Tibial nerve (tissue), 4 donors: ENCODE results near the gene FAM20A. TPM values are rescaled to one million over a fixed set of nuclear protein-coding genes. Genes with fewer than 3 reads are reported as not detected.

Experiments used
- DNase-seq, 2 donors: peaks; one replicate each; pipeline ENCODE4 v3.0.0-alpha.2; 2019; ENCODE audit warnings: low spot score in 2 of 2
- H3K27ac ChIP-seq, 4 donors: fragments of 200-600 bp; sonication (generic) in 3 of 4; one replicate each; pipeline ENCODE4 v1.5.1; 2017 to 2019; ENCODE audit warnings: mild to moderate bottlenecking in 1 of 4
- H3K27me3 ChIP-seq, 2 donors: fragments of 200-600 bp; sonication (generic) in 1 of 2; one replicate each; pipeline versions ENCODE4 v1.5.1 to v1.6.0; 2017 to 2019
- H3K36me3 ChIP-seq, 3 donors: fragments of 200-600 bp; sonication (generic); one replicate each; pipeline ENCODE4 v1.5.1; 2018 to 2019
- H3K4me1 ChIP-seq, 4 donors: fragments of 200-600 bp; sonication (generic) in 3 of 4; one replicate each; pipeline ENCODE4 v1.5.1; 2017 to 2019
- H3K4me3 ChIP-seq, 4 donors: fragments of 200-600 bp; sonication (generic) in 3 of 4; one replicate each; pipeline ENCODE4 v1.5.1; 2017 to 2019; ENCODE audit warnings: mild to moderate bottlenecking in 1 of 4, moderate library complexity in 1 of 4
- H3K9me3 ChIP-seq, 4 donors: fragments of 200-600 bp; sonication (generic) in 3 of 4; one replicate each; pipeline ENCODE4 v1.5.1; 2017 to 2019
- EP300 ChIP-seq, 2 donors: sonication (generic); formaldehyde crosslinking; IDR thresholded peaks; one replicate each; pipeline ENCODE4 v1.6.1; 2017; ENCODE audit warnings: antibody characterized with exemption in 2 of 2, mild to moderate bottlenecking in 1 of 2
- POLR2A ChIP-seq, 2 donors: fragments of 450-650 bp; IDR thresholded peaks; one replicate each; pipeline ENCODE4 v1.6.1; 2017; ENCODE audit warnings: antibody characterized with exemption in 2 of 2, mild to moderate bottlenecking in 2 of 2, moderate library complexity in 2 of 2
- WGBS, 2 donors: methylation state at CpG; one replicate each; pipeline ENCODE4 v1.1.5; 2018; 5-methylcytosine and 5-hydroxymethylcytosine counted together
- total RNA-seq, 4 donors: library from RNA; depleted of rRNA; stranded (reverse); fragments of >200 nt; gene quantifications; one replicate each; pipeline ENCODE4 v1.1.0, GENCODE V29; 2016
- TF ChIP-seq, protein P1 (sequence below), 5 experiments: fragments of 200-600 bp in 3 of 5; fragments of 450-650 bp in 2 of 5; sonication (generic) in 3 of 5; IDR thresholded peaks; one replicate each; pipeline ENCODE4 v1.5.1; 2016 to 2019; ENCODE audit warnings: antibody characterized with exemption in 5 of 5, mild to moderate bottlenecking in 3 of 5, moderate library complexity in 2 of 5

The FAM20A gene
- total RNA-seq, 4 donors from 2014 or later, result 9.4 to 104 (median 25.7) TPM

DNA sequence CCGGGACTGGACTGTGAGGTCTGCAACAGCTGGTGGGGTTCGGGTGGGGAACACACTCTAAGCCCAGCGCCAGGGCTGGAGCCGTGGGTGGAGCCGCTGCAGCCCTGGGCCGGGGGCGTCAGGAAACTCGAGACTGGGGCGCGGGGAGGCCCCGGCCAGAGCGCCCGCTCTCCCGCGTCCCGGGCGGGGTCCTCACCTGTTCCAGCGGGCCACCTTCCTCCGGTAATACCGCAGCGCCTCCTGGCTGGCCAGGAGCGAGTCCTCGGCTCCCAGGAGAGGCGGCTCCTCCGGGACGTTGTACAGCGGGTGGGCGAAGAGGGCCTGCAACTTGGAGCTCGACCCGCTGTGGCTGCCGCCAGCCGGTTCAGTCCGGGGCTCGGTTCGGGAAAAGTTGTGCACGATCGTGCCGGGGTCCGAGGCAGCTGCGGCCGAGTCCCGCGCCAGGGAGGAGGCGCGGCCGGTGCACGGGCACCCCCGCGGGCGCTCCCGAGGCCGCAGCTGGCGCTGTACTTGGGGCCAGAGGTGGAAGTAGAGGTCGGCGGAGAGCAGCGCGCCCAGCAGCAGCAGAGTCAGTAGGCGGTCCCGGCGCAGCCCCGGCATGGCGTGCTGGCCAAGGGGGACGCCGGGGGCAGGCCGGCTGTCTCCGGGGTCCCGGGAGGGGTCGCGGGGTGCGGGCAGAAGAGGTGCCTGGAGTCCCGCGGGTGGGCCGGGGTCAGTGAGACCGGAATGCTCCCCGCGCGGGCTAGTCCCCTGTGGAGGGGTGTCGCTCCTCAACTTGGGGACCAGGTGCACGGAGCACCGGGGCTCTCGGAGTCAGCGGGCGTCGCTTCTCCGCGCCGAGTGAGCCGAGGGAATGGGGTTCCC is 868 bp downstream of the FAM20A start:
- Histone ChIP-seq H3K4me1 (peaks cover 0 to 67% (median 7%) of the 10 kb centered on the region in 4 donors), H3K27me3 (peaks cover 0 to 11% of the 10 kb centered on the region in 2 donors), H3K36me3 (no peaks in the 10 kb centered on the region), H3K9me3 (no peaks in the 10 kb centered on the region), H3K4me3 (peak overlapping the region; percentile 36 to 82 (median 66)), H3K27ac (peak overlapping the region; percentile 56 to 86 (median 75))
- WGBS, 2 donors, result 2% methylated on average over 46 to 59 of the region's 88 CpGs
- TF ChIP-seq EP300 (IDR thresholded peaks at IDR 0.05) (no peak), POLR2A (IDR thresholded peaks at IDR 0.05) (no peak)
- TF ChIP-seq, protein P1, sequence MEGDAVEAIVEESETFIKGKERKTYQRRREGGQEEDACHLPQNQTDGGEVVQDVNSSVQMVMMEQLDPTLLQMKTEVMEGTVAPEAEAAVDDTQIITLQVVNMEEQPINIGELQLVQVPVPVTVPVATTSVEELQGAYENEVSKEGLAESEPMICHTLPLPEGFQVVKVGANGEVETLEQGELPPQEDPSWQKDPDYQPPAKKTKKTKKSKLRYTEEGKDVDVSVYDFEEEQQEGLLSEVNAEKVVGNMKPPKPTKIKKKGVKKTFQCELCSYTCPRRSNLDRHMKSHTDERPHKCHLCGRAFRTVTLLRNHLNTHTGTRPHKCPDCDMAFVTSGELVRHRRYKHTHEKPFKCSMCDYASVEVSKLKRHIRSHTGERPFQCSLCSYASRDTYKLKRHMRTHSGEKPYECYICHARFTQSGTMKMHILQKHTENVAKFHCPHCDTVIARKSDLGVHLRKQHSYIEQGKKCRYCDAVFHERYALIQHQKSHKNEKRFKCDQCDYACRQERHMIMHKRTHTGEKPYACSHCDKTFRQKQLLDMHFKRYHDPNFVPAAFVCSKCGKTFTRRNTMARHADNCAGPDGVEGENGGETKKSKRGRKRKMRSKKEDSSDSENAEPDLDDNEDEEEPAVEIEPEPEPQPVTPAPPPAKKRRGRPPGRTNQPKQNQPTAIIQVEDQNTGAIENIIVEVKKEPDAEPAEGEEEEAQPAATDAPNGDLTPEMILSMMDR (IDR thresholded peaks at IDR 0.05), result peak in 1 of 5 experiments; percentile 15
- DNase-seq, result no peak

DNA sequence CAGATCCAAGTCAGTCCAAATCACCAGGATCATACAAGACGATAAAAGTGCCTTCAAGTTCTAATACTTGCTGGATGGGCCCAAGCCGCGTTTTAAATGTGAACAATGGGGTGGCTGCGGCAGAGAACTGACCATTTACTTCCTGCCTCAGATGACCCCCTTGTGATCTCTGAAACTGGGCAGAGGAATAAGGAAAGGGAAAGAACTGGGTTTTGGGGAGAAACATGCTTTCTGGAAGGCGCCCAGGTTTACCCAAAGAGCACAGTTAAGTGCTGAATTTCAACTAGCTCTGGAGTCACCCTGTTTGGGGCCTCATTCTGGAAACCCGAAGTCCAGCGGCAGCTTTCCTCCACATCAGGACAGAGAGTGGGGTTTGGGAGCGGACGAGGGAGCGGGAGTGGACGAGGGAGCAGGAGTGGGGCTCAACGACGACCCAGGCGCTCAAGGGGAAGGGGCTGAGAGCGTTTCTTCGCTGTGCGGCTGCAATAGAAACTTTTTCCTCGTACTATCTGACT is 1.6 kb downstream of the FAM20A start:
- TF ChIP-seq, protein P1 (IDR thresholded peaks at IDR 0.05), result no peak
- TF ChIP-seq EP300 (IDR thresholded peaks at IDR 0.05) (no peak), POLR2A (IDR thresholded peaks at IDR 0.05) (no peak)
- 28 to 34% methylated on average over 18 of the region's 18 CpGs for WGBS, 2 donors
- Histone ChIP-seq H3K27me3 (peaks cover 0 to 11% of the 10 kb centered on the region in 2 donors), H3K27ac (peak overlapping the region; percentile 56 to 86 (median 75)), H3K9me3 (no peaks in the 10 kb centered on the region), H3K4me1 (peaks cover 0 to 73% (median 7%) of the 10 kb centered on the region in 4 donors), H3K4me3 (peak overlapping the region; percentile 36 to 82 (median 66)), H3K36me3 (no peaks in the 10 kb centered on the region)
- DNase-seq, result peak in 1 of 2 donors; percentile 38

DNA sequence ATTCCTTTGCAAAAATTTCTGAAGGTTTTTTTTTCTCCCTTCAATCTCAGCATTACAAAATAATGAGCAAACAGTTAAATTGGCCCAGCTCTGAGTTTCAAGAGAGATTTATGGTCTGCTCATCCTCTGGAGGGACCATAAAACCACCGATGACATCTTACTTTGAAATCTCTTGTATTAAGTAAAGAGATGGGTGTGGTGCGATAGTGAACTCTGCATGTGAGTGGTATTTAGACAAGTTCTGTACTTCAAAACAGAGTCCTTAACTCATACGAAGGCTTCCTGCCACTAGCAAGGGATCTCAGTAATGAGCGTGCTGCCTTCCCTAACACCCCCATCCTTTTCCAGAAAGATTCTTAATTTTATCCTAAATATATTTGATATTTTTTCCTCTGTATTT is 2.1 kb downstream of the FAM20A start:
- peak overlapping the region; percentile 56 to 86 (median 75) for H3K27ac ChIP-seq
- peak overlapping the region; percentile 36 to 82 (median 66) for H3K4me3 ChIP-seq
- TF ChIP-seq EP300 (IDR thresholded peaks at IDR 0.05) (peak in 1 of 2 donors; percentile 76), POLR2A (IDR thresholded peaks at IDR 0.05) (no peak)
- TF ChIP-seq, protein P1 (IDR thresholded peaks at IDR 0.05), result no peak
- no peaks in the 10 kb centered on the region for H3K9me3 ChIP-seq
- H3K36me3 ChIP-seq, result no peaks in the 10 kb centered on the region
- 52 to 56% methylated on average over 4 of the region's 4 CpGs for whole genome bisulfite sequencing, 2 donors
- peaks cover 0 to 76% (median 7%) of the 10 kb centered on the region in 4 donors for H3K4me1 ChIP-seq
- DNase-seq, result peak in 1 of 2 donors; percentile 62
- peaks cover 0 to 11% of the 10 kb centered on the region in 2 donors for H3K27me3 ChIP-seq

DNA sequence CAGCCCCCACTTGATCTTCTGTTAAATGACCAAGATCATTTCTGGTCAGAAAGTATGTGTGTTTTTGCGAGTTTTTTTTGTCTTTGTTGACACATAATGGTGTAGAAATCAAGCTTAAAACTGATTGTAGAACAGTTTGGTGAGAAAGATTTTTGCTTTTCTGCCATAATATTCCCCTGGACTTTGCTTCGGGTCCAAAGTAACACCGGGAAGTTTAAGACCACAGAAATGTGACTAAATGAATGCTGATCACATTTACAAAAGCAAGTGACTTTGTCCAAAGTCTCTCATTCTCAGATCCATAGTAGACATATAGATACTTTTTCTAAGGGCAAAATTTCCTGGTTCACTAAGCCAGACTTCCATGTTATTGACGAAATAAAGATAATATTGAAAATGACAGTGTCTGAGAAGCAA is 2.6 kb downstream of the FAM20A start:
- 63 to 64% methylated on average over 4 of the region's 4 CpGs for WGBS, 2 donors
- H3K27ac ChIP-seq, result peak overlapping the region in 2 of 4 donors; percentile 84 to 86

More for the DNA sequence above, 2.6 kb downstream of the FAM20A start:
- TF ChIP-seq, protein P1 (IDR thresholded peaks at IDR 0.05), result no peak
- TF ChIP-seq POLR2A (IDR thresholded peaks at IDR 0.05), result no peak
- TF ChIP-seq EP300 (IDR thresholded peaks at IDR 0.05), result no peak
- no peak for DNase-seq
- Histone ChIP-seq H3K27me3 (peaks cover 0 to 11% of the 10 kb centered on the region in 2 donors), H3K4me3 (peak overlapping the region in 2 of 4 donors; percentile 1 to 82), H3K4me1 (peaks cover 0 to 80% (median 7%) of the 10 kb centered on the region in 4 donors), H3K36me3 (no peaks in the 10 kb centered on the region), H3K9me3 (no peaks in the 10 kb centered on the region)
